ENCODE data around the gene MRPS12. TPM values are rescaled to one million over a fixed set of nuclear protein-coding genes. Genes with fewer than 3 reads are reported as not detected.

The MRPS12 gene
- total and polyA plus RNA-seq, 9 of the 15 experiments (the other 6 are each of a cell fraction or from before 2014, with no cell fraction given), result 8.1 to 174 (median 52.0) TPM

GRCh38 chr19:38975861-38976271, 45.1 kb downstream of the MRPS12 start (continued):
- no peak for TF ChIP-seq ZBTB11 (CRISPR knock-in tag; IDR thresholded peaks at IDR 0.05)
- TF ChIP-seq PHF8 (IDR thresholded peaks at IDR 0.05; ENCODE audit: borderline replicate concordance, low read length), result peak; percentile 48; the same call in 1 of the 2 replicates
- peak; percentile 28 for TF ChIP-seq KDM5B (IDR thresholded peaks at IDR 0.05; ENCODE audit: insufficient replicate concordance, low read depth, low read length)
- peak; percentile 56 for TF ChIP-seq VEZF1 (CRISPR knock-in tag; IDR thresholded peaks at IDR 0.05)
- TF ChIP-seq ZBTB1 (CRISPR knock-in tag; IDR thresholded peaks at IDR 0.05; ENCODE audit: borderline replicate concordance, low read depth), result 0 out of 2 replicates have a peak, but pooled peaks have one; percentile 4
- TF ChIP-seq E2F5 (CRISPR knock-in tag; IDR thresholded peaks at IDR 0.05), result no peak
- peak; percentile 39 for TF ChIP-seq PRDM10 (IDR thresholded peaks at IDR 0.05; ENCODE audit: partially characterized antibody)
- no peak for TF ChIP-seq PRMT5 (CRISPR knock-in tag; IDR thresholded peaks at IDR 0.05)
- peak; percentile 51; the same call in 1 of the 2 replicates for TF ChIP-seq NFRKB (IDR thresholded peaks at IDR 0.05; ENCODE audit: low read depth)
- peak; percentile 70 for TF ChIP-seq EGR1 (conservative IDR thresholded peaks at IDR 0.05)
- 0 out of 2 replicates have a peak, but pooled peaks have one; percentile 19 for TF ChIP-seq SUPT5H (IDR thresholded peaks at IDR 0.05)
- no peak for TF ChIP-seq TAL1 (IDR thresholded peaks at IDR 0.05)
- peak in 1 of 2 experiments; percentile 68 for TF ChIP-seq E2F6 (IDR thresholded peaks at IDR 0.05; ENCODE audit: borderline replicate concordance in 1 of 2, extremely low read depth in 1 of 2, insufficient read depth in 1 of 2, insufficient read length in 1 of 2, low read depth in 1 of 2, low read length in 1 of 2, poor library complexity in 1 of 2, severe bottlenecking in 1 of 2)
- peak; percentile 36; the same call in 1 of the 2 replicates for TF ChIP-seq BCOR (IDR thresholded peaks at IDR 0.05)
